Smooth muscle cell (in vitro differentiated cells): ENCODE results near the gene BNIP3. TPM values are rescaled to one million over a fixed set of nuclear protein-coding genes. Genes with fewer than 3 reads are reported as not detected.

ENCODE experiments used
- DNase-seq: peaks from one replicate; lab custom pipeline; 2025; ENCODE audit not compliant: unreplicated experiment; lab: John Stamatoyannopoulos, UW
- H2AFZ ChIP-seq: fragments of 200-600 bp; sonication (generic); 2 replicates; pipeline ENCODE4 v1.6.0; 2016; ENCODE audit warnings: antibody characterized with exemption, low read depth, mild to moderate bottlenecking
- H3F3A ChIP-seq: fragments of 200-600 bp; sonication (generic); 2 replicates; pipeline ENCODE4 v1.6.0; 2017; ENCODE audit warnings: antibody characterized with exemption, low read depth
- H3K27ac ChIP-seq: fragments of 200-600 bp; sonication (generic); 2 replicates; pipeline ENCODE4 v1.5.1; 2016; ENCODE audit warnings: low read depth, mild to moderate bottlenecking
- H3K27me3 ChIP-seq: fragments of 200-600 bp; sonication (generic); 2 replicates; pipeline ENCODE4 v1.6.1; 2016; ENCODE audit warnings: low read depth, mild to moderate bottlenecking
- H3K36me3 ChIP-seq: fragments of 200-600 bp; sonication (generic); 2 replicates; pipeline ENCODE4 v1.5.1; 2016; ENCODE audit warnings: low read depth
- H3K4me1 ChIP-seq: fragments of 200-600 bp; sonication (generic); 2 replicates; pipeline ENCODE4 v1.5.1; 2016; ENCODE audit warnings: low read depth
- H3K4me2 ChIP-seq: fragments of 200-600 bp; sonication (generic); 2 replicates; pipeline ENCODE4 v1.6.0; 2016; ENCODE audit warnings: mild to moderate bottlenecking
- H3K4me3 ChIP-seq: fragments of 200-600 bp; sonication (generic); 2 replicates; pipeline ENCODE4 v1.5.1; 2016; ENCODE audit warnings: mild to moderate bottlenecking
- H3K79me2 ChIP-seq: fragments of 200-600 bp; sonication (generic); 2 replicates; pipeline ENCODE4 v1.6.0; 2016; ENCODE audit warnings: low read depth, mild to moderate bottlenecking
- H3K9ac ChIP-seq: fragments of 200-600 bp; sonication (generic); 2 replicates; pipeline ENCODE4 v1.6.0; 2016; ENCODE audit warnings: low read depth
- H3K9me3 ChIP-seq: fragments of 200-600 bp; sonication (generic); replicated peaks from 2 replicates; pipeline ENCODE4 v1.5.1; 2016; ENCODE audit warnings: low read depth
- H4K20me1 ChIP-seq: fragments of 200-600 bp; sonication (generic); 2 replicates; pipeline ENCODE4 v1.6.0; 2016; ENCODE audit warnings: low read depth
- WGBS: methylation state at CpG from one replicate; pipeline ENCODE4 v1.1.7; 2016; ENCODE audit warnings: low lambda C conversion rate; 5-methylcytosine and 5-hydroxymethylcytosine counted together
- polyA plus RNA-seq: library from polyadenylated mRNA; unstranded; fragments of >200 nt; fragmentation: Nextera tagmentation; extraction: Ambion mirVana; gene quantifications from 2 replicates; pipeline ENCODE4 v1.2.1, GENCODE V29; 2016
- total RNA-seq: library from RNA; depleted of rRNA; stranded (reverse); fragments of >200 nt; gene quantifications from 2 replicates; pipeline ENCODE4 v1.2.3, GENCODE V29; 2014
- TF ChIP-seq, protein P1 (sequence below): fragments of 200-600 bp; sonication (generic); IDR thresholded peaks from 2 replicates; pipeline ENCODE4 v1.5.1; 2017; ENCODE audit warnings: borderline replicate concordance, mild to moderate bottlenecking, antibody characterized with exemption; ENCODE audit not compliant: insufficient read depth, poor library complexity, severe bottlenecking

BNIP3 gene
- total and polyA plus RNA-seq, 2 experiments from 2014 or later = 213 to 292 TPM

DNA sequence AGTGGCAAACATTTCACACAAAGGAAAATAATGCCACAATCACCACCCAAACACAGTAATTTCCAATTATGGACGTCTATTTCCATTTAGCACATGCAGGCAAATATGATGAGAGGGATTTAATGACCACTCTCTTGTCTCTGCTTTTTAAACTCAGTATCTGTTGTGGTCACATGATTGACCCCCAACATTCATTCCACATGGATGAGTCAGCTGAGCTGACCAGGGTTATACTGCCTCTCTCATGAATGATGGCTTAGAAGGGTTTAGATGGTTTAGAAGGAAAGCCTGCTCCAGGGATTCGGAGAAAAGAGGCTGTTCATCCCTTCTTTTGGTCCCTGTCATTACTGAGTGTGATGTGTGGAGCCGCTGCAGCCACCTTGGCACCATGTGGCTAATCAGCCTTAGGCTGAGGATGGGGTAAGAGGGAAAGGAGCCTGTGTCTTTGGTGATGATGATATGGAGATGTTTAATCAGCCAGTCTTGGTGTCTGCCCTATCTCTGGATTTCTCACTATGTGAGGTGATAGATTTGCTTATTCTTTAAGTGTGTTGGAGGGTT is 45.8 kb upstream of the BNIP3 start:
- Histone ChIP-seq H3K27ac (no peak overlapping the region), H4K20me1 (no peaks in the 10 kb centered on the region)
- WGBS = 50% methylated on average over 3 of the region's 3 CpGs

DNA sequence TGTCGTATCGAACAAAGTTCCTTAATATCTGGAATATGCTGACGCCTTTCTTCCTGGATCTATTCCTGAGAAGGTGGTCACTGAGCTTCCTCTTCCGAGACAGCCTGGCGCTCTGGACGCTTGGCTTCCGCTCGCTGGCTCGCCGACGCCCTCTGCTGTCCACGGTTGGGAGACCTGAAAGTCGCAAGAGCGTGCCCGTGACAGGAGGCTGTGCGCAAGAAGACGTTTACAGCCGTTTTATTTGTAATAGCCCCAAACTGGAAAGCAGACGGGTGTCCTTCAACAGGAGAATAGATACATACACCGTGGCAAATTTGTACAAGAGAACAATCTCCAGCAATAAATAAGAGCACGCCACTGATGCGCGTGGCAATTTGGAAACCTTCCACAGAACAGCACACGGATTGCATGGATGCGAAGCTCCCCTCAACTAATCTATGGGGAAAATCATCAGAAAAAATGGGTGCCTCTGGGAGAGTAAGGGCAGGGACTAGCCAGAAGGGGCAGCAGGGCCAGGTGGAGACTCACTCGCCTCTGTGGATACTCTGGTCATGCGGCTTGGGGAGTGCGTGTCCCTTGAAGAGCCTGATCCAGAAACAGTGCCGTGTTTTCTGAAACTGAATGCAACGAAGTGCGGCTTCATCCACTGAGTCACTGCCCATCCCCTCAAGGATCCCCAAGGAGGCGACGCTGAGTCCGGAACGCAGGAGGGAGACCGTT is 41.5 kb upstream of the BNIP3 start:
- H3K36me3 ChIP-seq = no peaks in the 10 kb centered on the region
- no peak overlapping the region for H3K27ac ChIP-seq
- H3K4me3 ChIP-seq = no peak overlapping the region
- peak; percentile 53 for DNase-seq
- H3K9me3 ChIP-seq = no peaks in the 10 kb centered on the region
- H4K20me1 ChIP-seq = no peaks in the 10 kb centered on the region
- no peaks in the 10 kb centered on the region for H3F3A ChIP-seq
- peaks cover 22% of the 10 kb centered on the region for H3K27me3 ChIP-seq
- H3K9ac ChIP-seq = no peak overlapping the region
- no peaks in the 10 kb centered on the region for H3K79me2 ChIP-seq
- H3K4me2 ChIP-seq = peak overlapping the region; percentile 53
- H2AFZ ChIP-seq = no peak overlapping the region
- 32% methylated on average over 36 of the region's 36 CpGs for WGBS
- no peaks in the 10 kb centered on the region for H3K4me1 ChIP-seq
- TF ChIP-seq, protein P1, sequence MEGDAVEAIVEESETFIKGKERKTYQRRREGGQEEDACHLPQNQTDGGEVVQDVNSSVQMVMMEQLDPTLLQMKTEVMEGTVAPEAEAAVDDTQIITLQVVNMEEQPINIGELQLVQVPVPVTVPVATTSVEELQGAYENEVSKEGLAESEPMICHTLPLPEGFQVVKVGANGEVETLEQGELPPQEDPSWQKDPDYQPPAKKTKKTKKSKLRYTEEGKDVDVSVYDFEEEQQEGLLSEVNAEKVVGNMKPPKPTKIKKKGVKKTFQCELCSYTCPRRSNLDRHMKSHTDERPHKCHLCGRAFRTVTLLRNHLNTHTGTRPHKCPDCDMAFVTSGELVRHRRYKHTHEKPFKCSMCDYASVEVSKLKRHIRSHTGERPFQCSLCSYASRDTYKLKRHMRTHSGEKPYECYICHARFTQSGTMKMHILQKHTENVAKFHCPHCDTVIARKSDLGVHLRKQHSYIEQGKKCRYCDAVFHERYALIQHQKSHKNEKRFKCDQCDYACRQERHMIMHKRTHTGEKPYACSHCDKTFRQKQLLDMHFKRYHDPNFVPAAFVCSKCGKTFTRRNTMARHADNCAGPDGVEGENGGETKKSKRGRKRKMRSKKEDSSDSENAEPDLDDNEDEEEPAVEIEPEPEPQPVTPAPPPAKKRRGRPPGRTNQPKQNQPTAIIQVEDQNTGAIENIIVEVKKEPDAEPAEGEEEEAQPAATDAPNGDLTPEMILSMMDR = peak; percentile 87

More for the DNA sequence above, 45.8 kb upstream of the BNIP3 start:
- Histone ChIP-seq H2AFZ (no peak overlapping the region), H3K4me3 (no peak overlapping the region), H3K9ac (no peak overlapping the region), H3K36me3 (no peaks in the 10 kb centered on the region), H3K4me1 (no peaks in the 10 kb centered on the region), H3F3A (no peaks in the 10 kb centered on the region), H3K4me2 (no peak overlapping the region), H3K9me3 (no peaks in the 10 kb centered on the region), H3K27me3 (peaks cover 41% of the 10 kb centered on the region), H3K79me2 (no peaks in the 10 kb centered on the region)
- TF ChIP-seq, protein P1 = no peak
- no peak for DNase-seq

DNA sequence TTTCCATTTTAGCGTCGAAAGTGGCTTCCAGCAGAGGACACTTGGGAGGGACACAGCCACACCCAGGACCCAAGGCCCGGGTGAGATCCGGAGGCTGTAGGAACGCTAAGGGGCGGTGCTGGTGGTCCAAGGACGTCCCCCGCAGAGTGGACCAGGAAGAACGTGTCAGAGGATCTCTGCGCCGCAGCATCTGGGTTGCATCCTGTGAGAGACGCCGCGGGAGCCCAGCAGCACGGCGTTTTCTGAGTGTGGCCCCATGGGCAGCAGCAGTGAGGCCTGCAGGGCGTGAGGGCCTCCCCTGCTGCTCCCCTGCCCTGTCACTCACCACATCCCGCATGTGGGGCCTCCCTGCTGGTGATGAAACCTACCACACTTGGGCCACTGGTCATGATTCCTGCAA is 40.5 kb upstream of the BNIP3 start:
- Histone ChIP-seq H3F3A (no peaks in the 10 kb centered on the region), H3K79me2 (no peaks in the 10 kb centered on the region), H3K9me3 (no peaks in the 10 kb centered on the region), H4K20me1 (no peaks in the 10 kb centered on the region), H3K9ac (no peak overlapping the region), H3K27me3 (peaks cover 22% of the 10 kb centered on the region), H2AFZ (no peak overlapping the region), H3K4me3 (no peak overlapping the region), H3K4me2 (no peak overlapping the region), H3K36me3 (no peaks in the 10 kb centered on the region), H3K27ac (no peak overlapping the region), H3K4me1 (no peaks in the 10 kb centered on the region)
- WGBS = 92% methylated on average over 18 of the region's 18 CpGs
- TF ChIP-seq, protein P1 = no peak
- no peak for DNase-seq
